Subcutaneous adipose tissue (tissue), 4 donors: ENCODE results near the gene AGAP1. TPM values are rescaled to one million over a fixed set of nuclear protein-coding genes. Genes with fewer than 3 reads are reported as not detected.

Experiments used
- CTCF ChIP-seq: fragments of 450-650 bp; IDR thresholded peaks from one replicate; pipeline ENCODE4 v1.5.1; 2016; ENCODE audit warnings: low read depth, mild to moderate bottlenecking, control low read depth, antibody characterized with exemption, moderate library complexity
- total RNA-seq, 4 donors: library from RNA; depleted of rRNA; stranded (reverse); fragments of >200 nt; gene quantifications; one replicate each; pipeline ENCODE4 v1.1.0, GENCODE V29; 2016

The AGAP1 gene
- total RNA-seq, 4 donors from 2014 or later, result 13.6 to 26.3 (median 23.6) TPM

GRCh38 chr2:235848946-235849345, 355.1 kb downstream of the AGAP1 start:
- no peak for TF ChIP-seq CTCF

- TF ChIP-seq CTCF, result no peak
These were observed 355.6 kb downstream of the AGAP1 start for GRCh38 chr2:235849489-235849888.

DNA sequence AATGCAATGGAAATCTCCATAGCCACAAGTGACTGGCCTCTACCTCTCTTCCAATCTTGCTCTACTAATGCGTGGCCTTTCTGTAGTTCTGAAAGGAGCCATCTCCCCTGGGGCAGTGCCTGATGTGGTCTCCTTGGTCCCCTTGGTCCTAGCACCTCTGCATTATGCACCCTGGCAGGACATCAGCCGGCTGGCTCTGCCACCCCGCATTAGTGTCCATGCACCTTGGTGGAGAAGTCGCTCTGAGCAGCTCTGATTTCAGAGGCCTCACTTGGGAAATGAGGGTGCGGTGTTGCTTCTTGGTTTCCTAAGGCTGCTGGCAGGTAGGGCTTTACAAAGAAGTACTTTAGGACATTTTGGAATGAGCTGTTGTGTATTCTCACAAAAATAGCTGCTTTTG, 356.4 kb downstream of the AGAP1 start:
- no peak for TF ChIP-seq CTCF

DNA sequence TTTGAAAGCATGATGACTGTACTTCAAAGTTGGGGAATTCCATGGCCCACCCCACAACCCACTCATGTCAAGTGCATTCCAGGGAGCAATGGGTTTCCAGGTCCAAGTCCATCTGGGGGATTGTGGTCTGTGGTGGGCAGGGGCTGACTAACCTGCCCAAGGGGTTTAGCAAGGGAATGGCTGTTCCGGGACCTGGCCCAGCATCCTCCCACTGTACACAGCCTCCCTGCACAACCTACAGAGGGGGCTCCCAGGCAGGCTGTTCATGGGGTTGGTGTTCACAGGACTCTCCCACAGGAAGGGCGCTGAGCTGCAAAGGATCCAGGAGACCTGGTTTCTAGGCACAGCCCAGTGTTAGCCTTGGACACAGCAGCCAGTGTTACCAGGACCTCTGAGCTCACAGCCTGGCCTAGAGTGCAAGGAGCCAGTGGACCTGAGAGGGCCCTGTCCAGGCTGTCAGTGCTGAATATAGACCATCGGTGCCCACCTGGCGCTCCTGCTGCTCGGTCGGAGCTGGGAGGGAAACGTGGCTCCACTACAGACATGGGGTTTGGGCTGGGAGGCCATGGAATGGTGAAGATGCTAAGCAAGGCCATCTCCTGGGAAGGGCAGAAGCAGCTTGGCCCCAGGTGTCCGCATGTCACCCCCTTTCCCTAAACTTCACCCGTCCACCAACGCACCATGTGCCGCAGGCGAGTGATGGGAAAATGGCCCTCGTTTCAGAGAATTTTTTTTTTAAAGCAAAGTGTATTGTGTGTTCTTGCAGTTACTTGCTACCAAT, 357.1 kb downstream of the AGAP1 start:
- TF ChIP-seq CTCF, result no peak

DNA sequence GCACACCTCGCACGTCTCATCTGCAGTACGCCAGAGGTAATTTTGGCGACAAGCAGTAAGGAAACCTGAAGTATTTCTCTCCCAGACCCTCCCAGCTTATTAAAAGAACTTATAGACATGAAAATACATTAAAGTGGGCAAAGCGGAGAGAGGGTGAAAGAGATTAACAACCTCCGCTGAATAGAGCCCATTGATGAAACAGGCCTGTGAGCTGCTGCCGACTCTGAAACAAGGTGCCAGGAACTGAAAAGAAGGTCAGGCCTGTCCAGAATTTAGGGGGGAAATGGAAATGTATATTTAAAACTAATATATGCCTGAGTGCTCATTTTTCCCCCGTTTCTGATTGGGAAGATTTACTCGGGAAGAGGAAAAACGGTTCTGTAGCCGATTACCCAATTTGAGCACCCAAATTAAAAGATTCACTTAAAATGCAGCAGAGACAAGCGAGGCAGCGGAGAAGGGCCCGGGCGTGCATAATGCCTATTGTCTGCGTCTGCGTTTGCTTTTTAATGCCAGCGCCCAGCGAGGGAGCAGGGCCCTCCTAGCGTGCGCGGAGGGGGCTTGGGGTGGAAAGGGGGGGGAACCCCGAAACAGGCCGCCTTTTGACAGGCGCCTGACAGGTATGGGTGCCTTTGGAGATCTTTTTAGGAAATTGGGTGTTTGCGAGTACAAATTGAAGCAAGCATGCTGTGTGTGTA, 358.1 kb downstream of the AGAP1 start:
- TF ChIP-seq CTCF, result no peak

DNA sequence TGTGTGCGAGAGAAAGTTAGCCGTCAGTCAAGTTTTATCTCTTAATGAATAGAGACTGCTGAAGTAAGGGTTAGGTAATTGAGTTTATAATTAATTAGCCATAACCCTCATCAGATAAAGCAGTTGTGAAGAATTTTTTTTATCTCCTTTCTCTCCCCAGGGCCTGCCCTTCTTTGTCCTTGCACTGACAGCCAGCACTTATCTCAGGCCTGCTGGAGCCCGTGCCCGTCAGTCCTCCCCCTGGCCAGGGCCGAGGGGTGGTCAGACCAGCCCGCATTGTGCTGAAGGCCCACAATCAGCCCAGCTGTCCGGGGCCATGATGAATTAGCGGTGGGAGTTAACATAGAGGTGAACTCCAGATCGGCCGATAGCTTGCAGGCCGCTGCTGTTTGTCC, 358.7 kb downstream of the AGAP1 start:
- no peak for TF ChIP-seq CTCF

GRCh38 chr2:235854276-235854675, 360.4 kb downstream of the AGAP1 start:
- TF ChIP-seq CTCF, result no peak
